AG09319 (cell line): ENCODE data around the gene UVRAG.

ENCODE experiments used
- DNase-seq: peaks from one replicate; pipeline ENCODE4 v3.0.0-alpha.2; 2010; ENCODE audit warnings: low read depth; ENCODE audit errors: extremely low read depth
- CTCF ChIP-seq: IDR thresholded peaks from 2 replicates; pipeline ENCODE4 v1.5.1; 2011; ENCODE audit warnings: low read depth, mild to moderate bottlenecking, inconsistent platforms, low read length, moderate library complexity

Gene UVRAG

GRCh38 chr11:76030286-76030685 is 215.3 kb downstream of the UVRAG start:
- no peak for DNase-seq
- TF ChIP-seq CTCF = no peak

DNA sequence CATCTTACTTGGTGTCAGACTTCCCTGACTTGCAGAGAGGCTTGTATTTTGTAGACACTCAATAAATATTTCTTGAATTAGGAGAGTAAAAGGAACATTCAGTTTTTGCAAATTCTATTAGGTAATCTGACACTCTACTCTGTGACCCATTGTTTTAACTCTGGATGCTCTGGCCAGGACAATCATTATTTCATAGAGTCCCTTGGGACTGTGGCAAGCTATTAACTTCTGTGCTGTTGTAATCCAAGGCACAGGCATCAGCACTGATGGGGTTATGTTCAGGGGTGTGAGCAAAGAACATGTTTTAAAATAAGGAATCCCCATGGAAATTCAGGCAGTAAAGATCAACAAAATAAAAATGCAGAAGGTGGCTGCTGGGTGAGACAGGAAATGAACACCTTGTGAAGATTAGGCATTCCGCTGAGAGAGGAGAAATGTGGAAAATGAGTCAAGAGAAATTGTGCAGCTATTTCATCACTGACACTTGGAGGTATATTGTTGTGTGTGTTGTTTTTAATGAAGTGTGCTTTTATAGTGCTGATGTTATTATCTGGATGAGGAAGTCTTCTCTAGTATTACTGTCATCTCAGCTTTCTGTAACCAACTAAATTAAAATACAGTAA is 216.1 kb downstream of the UVRAG start:
- no peak for TF ChIP-seq CTCF
- DNase-seq = no peak

- no peak for TF ChIP-seq CTCF
- DNase-seq = no peak
Observed at GRCh38 chr11:76033699-76034098, 218.7 kb downstream of the UVRAG start.

DNA sequence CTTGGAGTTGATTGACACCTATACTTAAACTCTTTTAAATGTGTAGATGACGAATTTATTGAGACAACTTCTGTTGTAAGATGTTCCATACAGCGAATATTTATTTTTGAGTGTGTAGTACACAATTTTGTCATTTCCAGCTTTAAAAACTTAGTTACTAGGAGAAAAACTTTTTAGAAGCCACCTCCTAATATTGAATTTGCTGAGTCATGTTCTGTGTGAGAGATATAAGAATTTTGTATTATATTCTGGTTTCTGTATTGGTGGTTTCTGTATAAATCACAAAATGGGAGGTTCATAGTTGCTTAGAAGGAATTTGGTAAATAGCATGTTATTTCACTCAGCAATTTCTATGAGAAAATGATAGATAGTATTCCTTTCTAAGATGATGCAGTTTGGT is 220.0 kb downstream of the UVRAG start:
- DNase-seq = no peak
- TF ChIP-seq CTCF = no peak

DNA sequence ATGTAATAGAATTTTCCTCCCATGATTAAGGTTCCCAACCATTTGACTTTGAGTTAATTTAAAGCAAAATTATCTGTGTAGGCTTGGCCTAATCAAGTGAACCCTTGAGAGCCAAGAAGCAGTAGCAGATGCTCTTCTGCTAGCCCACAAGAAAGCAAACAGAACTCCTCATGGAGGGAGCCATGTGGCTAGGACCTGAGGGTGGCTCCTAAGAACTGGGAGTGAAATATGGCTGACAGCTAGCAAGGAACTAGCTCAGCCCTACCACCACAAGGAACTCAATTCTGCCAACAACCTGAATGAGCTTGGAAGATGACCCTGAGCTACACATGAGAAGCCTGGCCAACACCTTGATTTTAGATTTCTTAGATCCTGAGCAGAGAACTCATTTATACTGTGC is 223.6 kb downstream of the UVRAG start:
- TF ChIP-seq CTCF = no peak
- DNase-seq = no peak

DNA sequence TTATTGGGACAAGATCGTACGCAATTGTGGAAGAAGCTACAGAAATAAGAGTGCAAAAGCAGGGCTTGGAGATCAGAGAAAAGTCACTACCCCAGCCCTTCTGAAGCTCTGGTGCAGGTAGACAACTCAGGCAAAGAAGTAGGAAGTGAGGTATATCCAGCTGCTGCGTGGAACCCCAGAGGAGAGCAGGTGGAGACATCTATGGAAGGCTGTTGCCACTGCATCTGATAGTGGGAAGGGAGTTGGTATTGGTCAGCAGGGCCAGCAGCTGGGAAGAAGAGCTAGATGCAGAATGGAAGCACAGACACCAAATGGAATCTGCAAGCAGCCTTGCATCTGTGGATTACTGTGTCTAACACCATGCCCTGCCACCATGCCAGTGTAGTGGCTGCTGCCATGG is 226.2 kb downstream of the UVRAG start:
- DNase-seq = no peak
- no peak for TF ChIP-seq CTCF

DNA sequence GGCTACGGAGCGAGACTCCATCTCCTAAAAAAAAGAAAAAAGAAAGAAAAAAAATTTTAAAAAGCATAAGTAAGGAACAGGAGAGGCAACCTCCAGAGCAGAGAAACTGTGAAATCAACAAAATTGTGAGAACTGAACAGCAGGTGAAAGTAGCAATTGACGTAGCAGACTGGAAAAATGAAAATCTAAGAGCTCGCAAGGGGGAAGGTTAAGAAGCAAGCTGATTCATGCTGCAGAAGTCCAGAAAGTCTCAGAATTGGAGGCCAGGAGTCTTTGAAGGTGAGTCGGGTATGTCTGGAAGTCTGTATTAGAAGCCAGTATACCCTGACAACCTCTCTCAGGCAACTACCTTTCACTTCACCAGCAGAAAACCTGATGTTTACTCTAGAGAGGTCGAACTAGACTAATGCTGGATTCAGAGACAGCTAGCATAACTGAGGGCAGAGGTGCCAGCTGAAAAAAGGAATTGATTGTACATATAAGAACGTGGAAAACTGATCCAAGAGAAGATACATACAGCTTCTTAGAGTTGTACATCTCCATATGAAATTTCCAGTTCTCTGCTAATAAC is 229.8 kb downstream of the UVRAG start:
- no peak for TF ChIP-seq CTCF
- no peak for DNase-seq
